Liver (tissue), 9 donors: Measurements from ENCODE around the gene MTCH1. TPM values are rescaled to one million over a fixed set of nuclear protein-coding genes. Genes with fewer than 3 reads are reported as not detected.

Experiments
- DNase-seq: peaks from one replicate; pipeline ENCODE4 v3.0.0-alpha.2; 2017; ENCODE audit warnings: low spot score
- H3K27ac ChIP-seq, 2 donors: one replicate each; pipeline ENCODE4 v1.7.0; 2013; ENCODE audit warnings: inconsistent platforms in 2 of 2, low read length in 2 of 2, control low read depth in 1 of 2, low read depth in 1 of 2, mild to moderate bottlenecking in 1 of 2
- H3K27me3 ChIP-seq, 4 donors: one replicate each; pipeline versions ENCODE4 v1.6.1 to v1.7.0; 2013; ENCODE audit warnings: low read length in 3 of 4, inconsistent platforms in 1 of 4, mild to moderate bottlenecking in 1 of 4, moderate library complexity in 1 of 4; ENCODE audit not compliant: control insufficient read depth in 4 of 4, insufficient read depth in 4 of 4
- H3K36me3 ChIP-seq, 4 donors: one replicate each; pipeline versions ENCODE4 v1.6.1 to v1.7.0; 2013; ENCODE audit warnings: low read length in 3 of 4, mild to moderate bottlenecking in 3 of 4, low read depth in 1 of 4, moderate library complexity in 1 of 4; ENCODE audit not compliant: control insufficient read depth in 4 of 4, insufficient read depth in 3 of 4
- H3K4me1 ChIP-seq, 4 donors: one replicate each; pipeline versions ENCODE4 v1.6.1 to v1.7.0; 2013; ENCODE audit warnings: low read length in 3 of 4, mild to moderate bottlenecking in 3 of 4, moderate library complexity in 1 of 4; ENCODE audit not compliant: control insufficient read depth in 4 of 4, insufficient read depth in 4 of 4
- H3K4me3 ChIP-seq, 3 donors: one replicate each; pipeline versions ENCODE4 v1.6.1 to v1.7.0; 2013; ENCODE audit warnings: low read length in 3 of 3, control low read depth in 1 of 3, low read depth in 1 of 3, mild to moderate bottlenecking in 1 of 3
- H3K9ac ChIP-seq, 2 donors: one replicate each; pipeline ENCODE4 v1.7.0; 2013; ENCODE audit warnings: low read length in 2 of 2, mild to moderate bottlenecking in 2 of 2, moderate library complexity in 2 of 2, control low read depth in 1 of 2, low read depth in 1 of 2
- H3K9me3 ChIP-seq, 4 donors: one replicate each; pipeline versions ENCODE4 v1.6.1 to v1.7.0; 2013; ENCODE audit warnings: low read length in 3 of 4; ENCODE audit not compliant: control insufficient read depth in 4 of 4
- ATF3 ChIP-seq: IDR thresholded peaks from 2 replicates; pipeline ENCODE4 v1.6.1; 2016; ENCODE audit warnings: antibody characterized with exemption
- CTCF ChIP-seq: fragments of 150-350 bp; IDR thresholded peaks from 2 replicates; pipeline ENCODE4 v1.5.1; 2017; ENCODE audit warnings: improper control_type of control experiment, low read depth, low read length; ENCODE audit not compliant: missing input control
- EGR1 ChIP-seq, 2 donors: IDR thresholded peaks; 2 replicates each; pipeline ENCODE4 v1.6.1; 2016 to 2018; ENCODE audit warnings: antibody characterized with exemption in 2 of 2, low read depth in 2 of 2
- FOXA1 ChIP-seq: IDR thresholded peaks from 2 replicates; pipeline ENCODE4 v1.6.1; 2016; ENCODE audit warnings: antibody characterized with exemption
- GABPA ChIP-seq, 2 donors: IDR thresholded peaks in 1 of 2; conservative IDR thresholded peaks in 1 of 2; 2 replicates each; pipeline ENCODE4 v1.6.1; 2016; ENCODE audit warnings: antibody characterized with exemption in 2 of 2, mild to moderate bottlenecking in 1 of 2, moderate library complexity in 1 of 2
- HNF4G ChIP-seq: IDR thresholded peaks from 2 replicates; pipeline ENCODE4 v1.6.1; 2016; ENCODE audit warnings: antibody characterized with exemption
- MAX ChIP-seq: IDR thresholded peaks from 2 replicates; pipeline ENCODE4 v1.6.1; 2016; ENCODE audit warnings: antibody characterized with exemption
- NR2F2 ChIP-seq: IDR thresholded peaks from 2 replicates; pipeline ENCODE4 v1.6.1; 2016; ENCODE audit warnings: antibody characterized with exemption
- RAD21 ChIP-seq, 2 donors: IDR thresholded peaks; 2 replicates each; pipeline ENCODE4 v1.6.1; 2016; ENCODE audit warnings: antibody characterized with exemption in 2 of 2, mild to moderate bottlenecking in 2 of 2
- REST ChIP-seq: IDR thresholded peaks from 2 replicates; pipeline ENCODE4 v1.6.1; 2016; ENCODE audit warnings: antibody characterized with exemption, mild to moderate bottlenecking
- RXRA ChIP-seq, 2 donors: IDR thresholded peaks; 2 replicates each; pipeline ENCODE4 v1.6.1; 2017 to 2018; ENCODE audit warnings: antibody characterized with exemption in 2 of 2, mild to moderate bottlenecking in 1 of 2
- SP1 ChIP-seq: IDR thresholded peaks from 2 replicates; pipeline ENCODE4 v1.6.1; 2018; ENCODE audit warnings: antibody characterized with exemption, mild to moderate bottlenecking
- YY1 ChIP-seq: IDR thresholded peaks from 2 replicates; pipeline ENCODE4 v1.6.1; 2016; ENCODE audit warnings: antibody characterized with exemption, mild to moderate bottlenecking
- WGBS: extraction: QIAGEN DNeasy Blood & Tissue Kit; methylation state at CpG from one replicate; pipeline ENCODE4 v1.1.7; 2013; 5-methylcytosine and 5-hydroxymethylcytosine counted together
- polyA plus RNA-seq, 2 donors: library from polyadenylated mRNA; stranded (reverse) in 1 of 2; unstranded in 1 of 2; fragments of 200-250 nt in 1 of 2; fragments of >200 nt in 1 of 2; fragmentation: Nextera tagmentation in 1 of 2; extraction: Ambion mirVana in 1 of 2; gene quantifications; one replicate each; pipeline versions ENCODE4 v1.2.1 to v1.2.3, GENCODE V29; 2013 to 2015
- total RNA-seq, 2 donors: library from RNA; depleted of rRNA; stranded (reverse); fragments of >200 nt; gene quantifications; one replicate each; pipeline ENCODE4 v1.2.3, GENCODE V29; 2014
- donor health status: healthy.
- donor health status: healthy.
- donor health status: healthy.
- donor health status: healthy.
- donor health status: healthy.

The MTCH1 gene
- total and polyA plus RNA-seq, 4 donors, result 61.5 to 79.6 (median 74.1) TPM

- TF ChIP-seq FOXA1 (no peak), NR2F2 (no peak), GABPA (IDR thresholded peaks at IDR 0.05 in 1 of 2, conservative IDR thresholded peaks at IDR 0.05 in 1 of 2) (no peak), REST (no peak), EGR1 (IDR thresholded peaks at IDR 0.05; ENCODE audit: low read depth in 2 of 2) (no peak), CTCF (no peak), MAX (no peak), YY1 (no peak), RAD21 (IDR thresholded peaks at IDR 0.05) (no peak), SP1 (no peak)
- H3K27me3 ChIP-seq, result no peaks in the 10 kb centered on the region
- 94% methylated on average over 4 of the region's 4 CpGs for WGBS
- H3K9me3 ChIP-seq, result no peaks in the 10 kb centered on the region
- no peak for DNase-seq
- no peak overlapping the region for H3K27ac ChIP-seq
- H3K9ac ChIP-seq, result no peak overlapping the region
- peaks cover 0 to 12% (median 7%) of the 10 kb centered on the region in 4 donors for H3K4me1 ChIP-seq
- H3K4me3 ChIP-seq, result no peak overlapping the region
- no peaks in the 10 kb centered on the region for H3K36me3 ChIP-seq
These were observed 13.7 kb upstream of the MTCH1 start for GRCh38 chr6:36999751-37000125.

DNA sequence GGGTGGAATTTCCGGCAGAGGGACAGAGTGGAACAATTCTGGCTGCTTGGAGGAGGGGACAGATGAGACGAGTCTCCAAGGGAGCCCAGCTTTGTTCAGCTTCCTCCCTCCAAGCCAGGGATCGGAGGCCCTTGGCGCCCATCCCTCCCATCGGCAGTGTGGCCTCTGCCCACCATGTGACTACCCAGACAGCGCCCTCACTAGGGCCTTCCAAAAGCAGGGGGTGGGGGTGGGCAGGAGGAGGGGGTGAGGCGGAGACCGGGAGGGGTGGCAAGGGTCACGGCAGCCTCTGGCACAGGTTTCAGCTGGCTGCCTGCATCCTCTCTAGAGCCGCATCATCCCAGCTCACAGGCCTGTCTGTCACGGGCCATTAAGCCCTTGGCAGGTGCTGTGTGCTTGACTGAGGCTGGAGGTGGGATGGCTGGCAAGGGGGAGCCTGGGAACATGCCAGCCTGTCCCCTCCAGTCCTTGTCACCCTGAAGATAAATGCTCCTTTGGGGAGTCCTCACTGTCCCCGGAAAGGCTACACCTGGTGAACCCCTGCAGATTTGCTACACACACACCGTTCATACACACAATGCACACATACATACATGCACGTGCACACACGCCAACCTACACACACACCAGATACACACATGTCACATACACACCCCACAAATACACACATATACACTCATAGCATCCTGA is 13.2 kb upstream of the MTCH1 start:
- Histone ChIP-seq H3K4me1 (peaks cover 0 to 12% (median 7%) of the 10 kb centered on the region in 4 donors), H3K27me3 (no peaks in the 10 kb centered on the region), H3K27ac (peak overlapping the region in 1 of 2 donors; percentile 43), H3K9ac (no peak overlapping the region), H3K36me3 (no peaks in the 10 kb centered on the region), H3K9me3 (no peaks in the 10 kb centered on the region), H3K4me3 (no peak overlapping the region)
- no peak for DNase-seq
- WGBS, result 84% methylated on average over 15 of the region's 15 CpGs
- TF ChIP-seq EGR1 (IDR thresholded peaks at IDR 0.05; ENCODE audit: low read depth in 2 of 2) (no peak), FOXA1 (no peak), GABPA (IDR thresholded peaks at IDR 0.05 in 1 of 2, conservative IDR thresholded peaks at IDR 0.05 in 1 of 2) (no peak), HNF4G (no peak), RAD21 (IDR thresholded peaks at IDR 0.05) (no peak), ATF3 (no peak), RXRA (IDR thresholded peaks at IDR 0.05) (no peak)
